Progenitor cell of endocrine pancreas (in vitro differentiated cells): ENCODE measurements around the gene GRIP1. TPM values are rescaled to one million over a fixed set of nuclear protein-coding genes. Genes with fewer than 3 reads are reported as not detected.

ENCODE experiments used
- DNase-seq: peaks from one replicate; pipeline ENCODE4 v3.0.0; 2021; ENCODE audit warnings: low spot score; ENCODE audit not compliant: unreplicated experiment
- H3K27ac Mint-ChIP-seq: 2 replicates; pipeline ENCODE4 v1.8.0; 2021; ENCODE audit warnings: mild to moderate bottlenecking, moderate library complexity, mixed read lengths
- H3K27me3 Mint-ChIP-seq: 2 replicates; pipeline ENCODE4 v1.8.0; 2021; ENCODE audit warnings: mixed read lengths
- H3K36me3 Mint-ChIP-seq: 2 replicates; pipeline ENCODE4 v1.8.0; 2022; ENCODE audit warnings: mixed read lengths; ENCODE audit not compliant: insufficient read depth
- H3K4me1 Mint-ChIP-seq: 2 replicates; pipeline ENCODE4 v1.8.0; 2021; ENCODE audit warnings: low read depth, mixed read lengths
- H3K4me3 Mint-ChIP-seq: 2 replicates; pipeline ENCODE4 v1.8.0; 2021; ENCODE audit warnings: low read depth, mild to moderate bottlenecking, moderate library complexity, mixed read lengths
- H3K9me3 Mint-ChIP-seq: 2 replicates; pipeline ENCODE4 v1.8.0; 2021; ENCODE audit warnings: low read depth, mixed read lengths
- CTCF ChIP-seq: fragments of 200-600 bp; sonication (generic); IDR thresholded peaks from one replicate; pipeline ENCODE4 v1.5.0; 2021; ENCODE audit warnings: antibody characterized with exemption, mild to moderate bottlenecking; ENCODE audit not compliant: unreplicated experiment
- total RNA-seq: library from RNA; stranded (reverse); gene quantifications from 2 replicates; pipeline ENCODE4 v1.2.1, GENCODE V29; 2021

GRIP1 gene
- total RNA-seq, 1 donor from 2014 or later, result 41.3 TPM

GRCh38 chr12:66379616-66380015, 299.3 kb downstream of the GRIP1 start:
- H3K36me3 Mint-ChIP-seq, result peaks cover 11% of the 10 kb centered on the region
- H3K4me3 Mint-ChIP-seq, result no peak overlapping the region
- TF ChIP-seq CTCF, result no peak
- H3K9me3 Mint-ChIP-seq, result no peaks in the 10 kb centered on the region
- no peak overlapping the region for H3K27ac Mint-ChIP-seq
- no peak for DNase-seq
- no peaks in the 10 kb centered on the region for H3K27me3 Mint-ChIP-seq
- H3K4me1 Mint-ChIP-seq, result no peaks in the 10 kb centered on the region

- Mint-ChIP-seq H3K4me3 (no peak overlapping the region), H3K9me3 (no peaks in the 10 kb centered on the region), H3K27ac (no peak overlapping the region), H3K4me1 (no peaks in the 10 kb centered on the region), H3K27me3 (no peaks in the 10 kb centered on the region), H3K36me3 (peaks cover 7% of the 10 kb centered on the region)
- no peak for DNase-seq
- TF ChIP-seq CTCF, result no peak
These were observed 303.3 kb downstream of the GRIP1 start for GRCh38 chr12:66375560-66375959.

GRCh38 chr12:66371982-66372381, 306.9 kb downstream of the GRIP1 start:
- DNase-seq, result no peak
- Mint-ChIP-seq H3K4me1 (no peaks in the 10 kb centered on the region), H3K27ac (no peak overlapping the region), H3K9me3 (no peaks in the 10 kb centered on the region), H3K36me3 (peaks cover 4% of the 10 kb centered on the region), H3K4me3 (no peak overlapping the region), H3K27me3 (no peaks in the 10 kb centered on the region)
- no peak for TF ChIP-seq CTCF

GRCh38 chr12:66367015-66367667, 311.7 kb downstream of the GRIP1 start:
- TF ChIP-seq CTCF, result no peak
- no peaks in the 10 kb centered on the region for H3K9me3 Mint-ChIP-seq

GRCh38 chr12:66365718-66366490, 313.0 kb downstream of the GRIP1 start:
- TF ChIP-seq CTCF, result no peak
- no peak overlapping the region for H3K4me3 Mint-ChIP-seq
- no peaks in the 10 kb centered on the region for H3K4me1 Mint-ChIP-seq
- H3K27me3 Mint-ChIP-seq, result no peaks in the 10 kb centered on the region
- DNase-seq, result no peak
- H3K9me3 Mint-ChIP-seq, result no peaks in the 10 kb centered on the region
- peaks cover 4% of the 10 kb centered on the region for H3K36me3 Mint-ChIP-seq
- H3K27ac Mint-ChIP-seq, result no peak overlapping the region

More at GRCh38 chr12:66367015-66367667, 311.7 kb downstream of the GRIP1 start:
- peaks cover 4% of the 10 kb centered on the region for H3K36me3 Mint-ChIP-seq
- H3K27ac Mint-ChIP-seq, result no peak overlapping the region
- H3K4me3 Mint-ChIP-seq, result no peak overlapping the region
- no peaks in the 10 kb centered on the region for H3K27me3 Mint-ChIP-seq
- DNase-seq, result no peak
- no peaks in the 10 kb centered on the region for H3K4me1 Mint-ChIP-seq
